ENCODE data around the gene PRDM7. TPM values are rescaled to one million over a fixed set of nuclear protein-coding genes. Genes with fewer than 3 reads are reported as not detected.
A peak's percentile ranks its signal among the peaks of the same experiment; 100 is the strongest.

The PRDM7 gene
- total and polyA plus RNA-seq, 9 of the 15 experiments (the other 6 are each of a cell fraction or from before 2014, with no cell fraction given), result not detected

DNA sequence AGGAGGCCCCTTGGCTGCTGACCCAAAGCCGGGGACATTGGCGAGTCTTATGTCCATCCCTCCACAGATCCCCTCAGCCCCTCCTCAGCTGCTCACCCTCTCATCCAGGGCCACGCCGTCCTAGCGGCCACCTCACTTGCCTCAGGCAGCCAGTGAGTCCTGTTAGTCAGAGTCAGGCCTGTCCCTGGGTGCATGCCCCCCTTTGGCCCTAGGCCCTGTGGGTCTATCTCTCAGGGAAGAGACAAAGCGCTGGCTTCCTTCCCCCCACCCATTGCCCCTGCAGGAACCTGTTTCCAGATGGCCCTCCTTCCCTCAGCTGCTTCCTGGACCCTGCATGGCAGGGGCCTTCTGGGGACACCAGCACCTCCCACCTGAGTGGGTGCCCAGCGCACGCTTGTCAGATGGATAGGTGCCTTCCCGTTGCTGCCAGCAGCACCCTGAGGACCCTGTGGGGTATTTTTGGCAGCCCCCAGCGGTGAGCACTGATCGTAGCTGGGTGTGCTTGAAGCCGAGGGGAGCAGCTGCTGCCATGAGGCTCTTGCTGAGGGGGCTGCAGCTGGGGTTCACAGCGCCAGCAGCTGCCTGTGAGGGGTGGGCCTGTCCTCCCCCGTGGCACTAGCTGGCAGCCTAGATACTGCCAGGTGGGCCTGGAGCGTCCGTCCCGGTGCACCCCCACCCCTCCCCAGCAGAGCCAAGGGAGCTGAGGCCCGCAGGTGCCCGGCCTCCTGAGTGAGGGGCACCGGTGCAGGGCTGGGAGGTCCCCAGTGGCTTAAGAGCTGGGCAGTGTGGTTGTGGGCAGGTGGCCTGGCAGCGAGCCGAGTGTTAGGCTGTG is 66.2 kb downstream of the PRDM7 start:
- TF ChIP-seq, protein P1, sequence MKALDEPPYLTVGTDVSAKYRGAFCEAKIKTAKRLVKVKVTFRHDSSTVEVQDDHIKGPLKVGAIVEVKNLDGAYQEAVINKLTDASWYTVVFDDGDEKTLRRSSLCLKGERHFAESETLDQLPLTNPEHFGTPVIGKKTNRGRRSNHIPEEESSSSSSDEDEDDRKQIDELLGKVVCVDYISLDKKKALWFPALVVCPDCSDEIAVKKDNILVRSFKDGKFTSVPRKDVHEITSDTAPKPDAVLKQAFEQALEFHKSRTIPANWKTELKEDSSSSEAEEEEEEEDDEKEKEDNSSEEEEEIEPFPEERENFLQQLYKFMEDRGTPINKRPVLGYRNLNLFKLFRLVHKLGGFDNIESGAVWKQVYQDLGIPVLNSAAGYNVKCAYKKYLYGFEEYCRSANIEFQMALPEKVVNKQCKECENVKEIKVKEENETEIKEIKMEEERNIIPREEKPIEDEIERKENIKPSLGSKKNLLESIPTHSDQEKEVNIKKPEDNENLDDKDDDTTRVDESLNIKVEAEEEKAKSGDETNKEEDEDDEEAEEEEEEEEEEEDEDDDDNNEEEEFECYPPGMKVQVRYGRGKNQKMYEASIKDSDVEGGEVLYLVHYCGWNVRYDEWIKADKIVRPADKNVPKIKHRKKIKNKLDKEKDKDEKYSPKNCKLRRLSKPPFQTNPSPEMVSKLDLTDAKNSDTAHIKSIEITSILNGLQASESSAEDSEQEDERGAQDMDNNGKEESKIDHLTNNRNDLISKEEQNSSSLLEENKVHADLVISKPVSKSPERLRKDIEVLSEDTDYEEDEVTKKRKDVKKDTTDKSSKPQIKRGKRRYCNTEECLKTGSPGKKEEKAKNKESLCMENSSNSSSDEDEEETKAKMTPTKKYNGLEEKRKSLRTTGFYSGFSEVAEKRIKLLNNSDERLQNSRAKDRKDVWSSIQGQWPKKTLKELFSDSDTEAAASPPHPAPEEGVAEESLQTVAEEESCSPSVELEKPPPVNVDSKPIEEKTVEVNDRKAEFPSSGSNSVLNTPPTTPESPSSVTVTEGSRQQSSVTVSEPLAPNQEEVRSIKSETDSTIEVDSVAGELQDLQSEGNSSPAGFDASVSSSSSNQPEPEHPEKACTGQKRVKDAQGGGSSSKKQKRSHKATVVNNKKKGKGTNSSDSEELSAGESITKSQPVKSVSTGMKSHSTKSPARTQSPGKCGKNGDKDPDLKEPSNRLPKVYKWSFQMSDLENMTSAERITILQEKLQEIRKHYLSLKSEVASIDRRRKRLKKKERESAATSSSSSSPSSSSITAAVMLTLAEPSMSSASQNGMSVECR (CRISPR knock-in tag; IDR thresholded peaks at IDR 0.05), result no peak
- no peak for TF ChIP-seq ELK3 (CRISPR knock-in tag; IDR thresholded peaks at IDR 0.05)
- no peak for TF ChIP-seq CAMTA2 (CRISPR knock-in tag; conservative IDR thresholded peaks at IDR 0.05)
- no peak for TF ChIP-seq ETV6 (IDR thresholded peaks at IDR 0.05; ENCODE audit: borderline replicate concordance in 1 of 2, low read depth in 2 of 2, low read length in 1 of 2)
- no peak for TF ChIP-seq ETV6 (CRISPR knock-in tag; IDR thresholded peaks at IDR 0.05; ENCODE audit: borderline replicate concordance)
- TF ChIP-seq CTBP1 (IDR thresholded peaks at IDR 0.05; ENCODE audit: borderline replicate concordance), result no peak
- no peak for TF ChIP-seq TEAD1 (CRISPR knock-in tag; IDR thresholded peaks at IDR 0.05)
- TF ChIP-seq HES1 (IDR thresholded peaks at IDR 0.05; ENCODE audit: low read depth), result no peak
- no peak for TF ChIP-seq SNAPC5 (CRISPR knock-in tag; IDR thresholded peaks at IDR 0.05)
- TF ChIP-seq KLF1 (tag; IDR thresholded peaks at IDR 0.05), result no peak
- no peak for TF ChIP-seq SRF (CRISPR knock-in tag; IDR thresholded peaks at IDR 0.05)
- H3K79me2 ChIP-seq (ENCODE audit: control insufficient read depth, insufficient read depth, low read length), result no peaks in the 10 kb centered on the region
- BruUV-seq (replicated peaks), result no TSS peak
- ChIA-PET POLR2A (no interaction called here), CTCF (ENCODE audit: low intra/inter-chr PET ratio) (no interaction called here)
- no peaks in the 10 kb centered on the region for H4K20me1 ChIP-seq (replicated peaks; ENCODE audit: control insufficient read depth, insufficient read depth, low read length)
- H2AFZ ChIP-seq (ENCODE audit: low read depth, low read length), result no peak overlapping the region
- H3K4me2 ChIP-seq (ENCODE audit: insufficient read depth, low read length), result no peak overlapping the region
- WGBS (ENCODE audit: insufficient coverage, low coverage, missing lambda C conversion rate), result 67% methylated on average over 16 of the region's 22 CpGs
- no peak overlapping the region for H3K4me3 ChIP-seq
- no peaks in the 10 kb centered on the region for H3K9me3 ChIP-seq (replicated peaks; ENCODE audit: control insufficient read depth, insufficient read depth, low read depth, low read length)
- intact Hi-C loops (cut with micrococcal nuclease), result no loop called here
- FAIRE-seq (no peak), DNase-seq (ENCODE audit: extremely low read depth in 1 of 4, low spot score in 3 of 4) (no peak), ATAC-seq (no peak)
- H3K27ac ChIP-seq (ENCODE audit: extremely low read depth, low read depth, low read length), result no peak overlapping the region
- in situ Hi-C loops (cut with MboI), result no loop called here
- H3K9me1 ChIP-seq (ENCODE audit: control insufficient read depth, insufficient read depth, low read length), result no peaks in the 10 kb centered on the region
- H3K9ac ChIP-seq (ENCODE audit: insufficient read depth in 1 of 2, low read depth in 2 of 2, low read length in 2 of 2), result peak overlapping the region in 1 of 2 experiments; percentile 58; a peak in 1 of 4 replicates
- no peaks in the 10 kb centered on the region for H3K36me3 ChIP-seq (ENCODE audit: control insufficient read depth, insufficient read depth, low read length)
- H3K4me1 ChIP-seq (replicated peaks in 1 of 2; ENCODE audit: control insufficient read depth in 2 of 2, insufficient read depth in 2 of 2, low read length in 2 of 2), result peaks cover 0 to 44% of the 10 kb centered on the region in 2 experiments; a peak in 3 of 5 replicates
- no peaks in the 10 kb centered on the region for H3K27me3 ChIP-seq (ENCODE audit: control insufficient read depth in 2 of 2, insufficient read depth in 2 of 2, low read length in 2 of 2)

Measured in K562 (cell line).